ENCODE measurements around the gene C1QL2. TPM values are rescaled to one million over a fixed set of nuclear protein-coding genes. Genes with fewer than 3 reads are reported as not detected.

Gene C1QL2
- total RNA-seq, 1 experiment from 2014 or later: not detected

- DNase-seq (ENCODE audit: extremely low read depth, low read depth): no peak
Observed at GRCh38 chr2:119147776-119148715, 10.5 kb downstream of the C1QL2 start.

- no peak for DNase-seq (ENCODE audit: extremely low read depth, low read depth)
Observed at GRCh38 chr2:119144806-119145205, 13.7 kb downstream of the C1QL2 start.

GRCh38 chr2:119142824-119143223 lies 15.7 kb downstream of the C1QL2 start:
- no peak for DNase-seq (ENCODE audit: extremely low read depth, low read depth)

- DNase-seq (ENCODE audit: extremely low read depth, low read depth): no peak
Observed at GRCh38 chr2:119137502-119137901, 21.0 kb downstream of the C1QL2 start.

GRCh38 chr2:119136872-119137271 lies 21.7 kb downstream of the C1QL2 start:
- DNase-seq (ENCODE audit: extremely low read depth, low read depth): no peak

- no peak for DNase-seq (ENCODE audit: extremely low read depth, low read depth)
Observed at GRCh38 chr2:119136093-119136492, 22.5 kb downstream of the C1QL2 start.

- DNase-seq (ENCODE audit: extremely low read depth, low read depth): no peak
Observed at GRCh38 chr2:119134775-119135174, 23.8 kb downstream of the C1QL2 start.

GRCh38 chr2:119126650-119127049 lies 31.9 kb downstream of the C1QL2 start:
- peak; percentile 13 for DNase-seq (ENCODE audit: extremely low read depth, low read depth)

- DNase-seq (ENCODE audit: extremely low read depth, low read depth): no peak
Observed at GRCh38 chr2:119123389-119123788, 35.2 kb downstream of the C1QL2 start.

GRCh38 chr2:119122663-119123062 lies 35.9 kb downstream of the C1QL2 start:
- DNase-seq (ENCODE audit: extremely low read depth, low read depth): no peak

- no peak for DNase-seq (ENCODE audit: extremely low read depth, low read depth)
Observed at GRCh38 chr2:119119999-119120756, 38.4 kb downstream of the C1QL2 start.

GRCh38 chr2:119119076-119119785 lies 39.3 kb downstream of the C1QL2 start:
- no peak for DNase-seq (ENCODE audit: extremely low read depth, low read depth)

GRCh38 chr2:119117891-119118882 lies 40.4 kb downstream of the C1QL2 start:
- DNase-seq (ENCODE audit: extremely low read depth, low read depth): no peak

- DNase-seq (ENCODE audit: extremely low read depth, low read depth): no peak
Observed at GRCh38 chr2:119117408-119117807, 41.1 kb downstream of the C1QL2 start.

GRCh38 chr2:119116411-119117295 lies 41.9 kb downstream of the C1QL2 start:
- DNase-seq (ENCODE audit: extremely low read depth, low read depth): no peak

- DNase-seq (ENCODE audit: extremely low read depth, low read depth): no peak
Observed at GRCh38 chr2:119114266-119114665, 44.3 kb downstream of the C1QL2 start.

- DNase-seq (ENCODE audit: extremely low read depth, low read depth): no peak
Observed at GRCh38 chr2:119113489-119113770, 45.1 kb downstream of the C1QL2 start.

GRCh38 chr2:119112770-119113488 lies 45.6 kb downstream of the C1QL2 start:
- no peak for DNase-seq (ENCODE audit: extremely low read depth, low read depth)

Measured in NCI-H460 (cell line).